HG03039 (cell line): ENCODE measurements around the gene VAV3.

ENCODE experiments used
- ATAC-seq: cut with Tn5 transposase; IDR thresholded peaks from one replicate; pipeline ENCODE4 v1.9.1; 2021; ENCODE audit warnings: mild to moderate bottlenecking, moderate library complexity; ENCODE audit not compliant: unreplicated experiment

Gene VAV3

GRCh38 chr1:107548276-107548675 lies 416.7 kb downstream of the VAV3 start:
- no peak for ATAC-seq

- ATAC-seq, result no peak
These were observed 417.4 kb downstream of the VAV3 start for GRCh38 chr1:107547363-107548155.

- no peak for ATAC-seq
These were observed 418.4 kb downstream of the VAV3 start for GRCh38 chr1:107546576-107546975.

- ATAC-seq, result no peak
These were observed 419.1 kb downstream of the VAV3 start for GRCh38 chr1:107545879-107546278.

- no peak for ATAC-seq
These were observed 419.9 kb downstream of the VAV3 start for GRCh38 chr1:107545056-107545577.

- ATAC-seq, result no peak
These were observed 420.7 kb downstream of the VAV3 start for GRCh38 chr1:107544285-107544684.

GRCh38 chr1:107541412-107541811 lies 423.6 kb downstream of the VAV3 start:
- ATAC-seq, result no peak

GRCh38 chr1:107538502-107538901 lies 426.5 kb downstream of the VAV3 start:
- ATAC-seq, result no peak

- ATAC-seq, result no peak
These were observed 428.7 kb downstream of the VAV3 start for GRCh38 chr1:107536266-107536665.

GRCh38 chr1:107535091-107535490 lies 429.9 kb downstream of the VAV3 start:
- no peak for ATAC-seq

- no peak for ATAC-seq
These were observed 430.3 kb downstream of the VAV3 start for GRCh38 chr1:107534632-107535031.

GRCh38 chr1:107533436-107533835 lies 431.5 kb downstream of the VAV3 start:
- no peak for ATAC-seq

GRCh38 chr1:107532318-107532717 lies 432.7 kb downstream of the VAV3 start:
- ATAC-seq, result no peak

- no peak for ATAC-seq
These were observed 433.7 kb downstream of the VAV3 start for GRCh38 chr1:107531065-107531908.

- no peak for ATAC-seq
These were observed 434.4 kb downstream of the VAV3 start for GRCh38 chr1:107530543-107530942.

- ATAC-seq, result peak; percentile 98
These were observed 435.4 kb downstream of the VAV3 start for GRCh38 chr1:107529511-107530149.

GRCh38 chr1:107526524-107527198 lies 438.3 kb downstream of the VAV3 start:
- ATAC-seq, result no peak

GRCh38 chr1:107525961-107526360 lies 439.0 kb downstream of the VAV3 start:
- ATAC-seq, result no peak

GRCh38 chr1:107525145-107525544 lies 439.8 kb downstream of the VAV3 start:
- ATAC-seq, result no peak

GRCh38 chr1:107524301-107524700 lies 440.7 kb downstream of the VAV3 start:
- ATAC-seq, result no peak

- no peak for ATAC-seq
These were observed 441.2 kb downstream of the VAV3 start for GRCh38 chr1:107523736-107524135.
